Neural cell (in vitro differentiated cells): Measurements from ENCODE around the gene MS4A6A. TPM values are rescaled to one million over a fixed set of nuclear protein-coding genes. Genes with fewer than 3 reads are reported as not detected.
"Not testable (repeated sequence)": the region's sequence is repeated elsewhere in the genome, so short reads cannot be mapped to it uniquely, and the experiment has no call there.

Source experiments
- H2AFZ ChIP-seq: fragments of 200-600, 300-800 bp; sonication (generic), shearing (Covaris generic); 2 replicates; pipeline ENCODE4 v1.6.0; 2014; ENCODE audit warnings: low read depth, mild to moderate bottlenecking, antibody characterized with exemption, low read length, moderate library complexity
- H3F3A ChIP-seq: fragments of 200-600 bp; shearing (Covaris generic); 2 replicates; pipeline ENCODE4 v1.6.1; 2016; ENCODE audit warnings: mild to moderate bottlenecking, moderate library complexity, mixed read lengths, antibody characterized with exemption, low read length; ENCODE audit not compliant: insufficient read depth, poor library complexity, severe bottlenecking
- H3K27ac ChIP-seq: fragments of 200-600, 300-800 bp; sonication (generic), shearing (Covaris generic); 2 replicates; pipeline ENCODE4 v1.5.1; 2014; ENCODE audit warnings: mild to moderate bottlenecking, low read length, moderate library complexity
- H3K27me3 ChIP-seq: fragments of 300-800, 200-600 bp; sonication (generic), shearing (Covaris generic); 2 replicates; pipeline ENCODE4 v1.6.0; 2014; ENCODE audit warnings: mild to moderate bottlenecking, low read depth, low read length, moderate library complexity; ENCODE audit not compliant: insufficient read depth
- H3K36me3 ChIP-seq: fragments of 300-800, 200-600 bp; sonication (generic), shearing (Covaris generic); 2 replicates; pipeline ENCODE4 v1.5.1; 2014; ENCODE audit warnings: mild to moderate bottlenecking, antibody characterized with exemption, low read length, moderate library complexity; ENCODE audit not compliant: insufficient read depth
- H3K4me2 ChIP-seq: fragments of 300-800, 200-600 bp; sonication (generic), shearing (Covaris generic); 2 replicates; pipeline ENCODE4 v1.6.0; 2014; ENCODE audit warnings: mild to moderate bottlenecking, low read length
- H3K4me3 ChIP-seq: fragments of 300-800, 200-600 bp; sonication (generic), shearing (Covaris generic); 2 replicates; pipeline ENCODE4 v1.5.1; 2014; ENCODE audit warnings: mild to moderate bottlenecking, low read length, moderate library complexity
- H3K79me2 ChIP-seq: fragments of 200-600 bp; shearing (Covaris generic); replicated peaks from 2 replicates; pipeline ENCODE4 v1.6.0; 2014; ENCODE audit warnings: mild to moderate bottlenecking, low read length, moderate library complexity; ENCODE audit not compliant: insufficient read depth
- H3K9ac ChIP-seq: fragments of 300-800, 200-600 bp; sonication (generic), shearing (Covaris generic); 2 replicates; pipeline ENCODE4 v1.6.1; 2016; ENCODE audit warnings: mild to moderate bottlenecking, low read length, mixed read lengths
- H3K9me2 ChIP-seq: fragments of 200-600 bp; shearing (Covaris generic); 2 replicates; pipeline ENCODE4 v1.6.1; 2016; ENCODE audit warnings: mild to moderate bottlenecking, low read length, mixed read lengths; ENCODE audit not compliant: insufficient read depth
- H3K9me3 ChIP-seq: fragments of 200-600, 300-800 bp; sonication (generic), shearing (Covaris generic); 2 replicates; pipeline ENCODE4 v1.6.1; 2016; ENCODE audit warnings: mild to moderate bottlenecking, mixed run types, low read length, moderate library complexity, mixed read lengths
- H4K20me1 ChIP-seq: fragments of 200-600 bp; shearing (Covaris generic); 2 replicates; pipeline ENCODE4 v1.6.1; 2016; ENCODE audit warnings: mild to moderate bottlenecking, mixed run types; ENCODE audit not compliant: insufficient read depth
- CTCF ChIP-seq: fragments of 450-650 bp; IDR thresholded peaks from 2 replicates; pipeline ENCODE4 v1.5.1; 2014; ENCODE audit warnings: antibody characterized with exemption, mild to moderate bottlenecking, moderate library complexity; ENCODE audit not compliant: poor library complexity, severe bottlenecking
- EP300 ChIP-seq: fragments of 450-650 bp; conservative IDR thresholded peaks from 2 replicates; pipeline ENCODE4 v1.6.1; 2014; ENCODE audit warnings: antibody characterized with exemption, mild to moderate bottlenecking, moderate library complexity; ENCODE audit not compliant: poor library complexity, severe bottlenecking
- RAD21 ChIP-seq: fragments of 450-650 bp; conservative IDR thresholded peaks from 2 replicates; pipeline ENCODE4 v1.6.1; 2014; ENCODE audit warnings: antibody characterized with exemption, mild to moderate bottlenecking, moderate library complexity
- SMC3 ChIP-seq: fragments of 450-650 bp; conservative IDR thresholded peaks from 2 replicates; pipeline ENCODE4 v1.6.1; 2014; ENCODE audit warnings: antibody characterized with exemption, mild to moderate bottlenecking, moderate library complexity; ENCODE audit not compliant: poor library complexity
- TAF1 ChIP-seq: IDR thresholded peaks from 2 replicates; pipeline ENCODE4 v1.6.1; 2012; ENCODE audit warnings: low read depth
- polyA plus RNA-seq: library from polyadenylated mRNA; depleted of rRNA; stranded (reverse); fragments of >200 nt; gene quantifications from 2 replicates; pipeline ENCODE4 v1.2.3, GENCODE V29; 2014

MS4A6A gene
- polyA plus RNA-seq, 1 donor from 2014 or later: not detected

DNA sequence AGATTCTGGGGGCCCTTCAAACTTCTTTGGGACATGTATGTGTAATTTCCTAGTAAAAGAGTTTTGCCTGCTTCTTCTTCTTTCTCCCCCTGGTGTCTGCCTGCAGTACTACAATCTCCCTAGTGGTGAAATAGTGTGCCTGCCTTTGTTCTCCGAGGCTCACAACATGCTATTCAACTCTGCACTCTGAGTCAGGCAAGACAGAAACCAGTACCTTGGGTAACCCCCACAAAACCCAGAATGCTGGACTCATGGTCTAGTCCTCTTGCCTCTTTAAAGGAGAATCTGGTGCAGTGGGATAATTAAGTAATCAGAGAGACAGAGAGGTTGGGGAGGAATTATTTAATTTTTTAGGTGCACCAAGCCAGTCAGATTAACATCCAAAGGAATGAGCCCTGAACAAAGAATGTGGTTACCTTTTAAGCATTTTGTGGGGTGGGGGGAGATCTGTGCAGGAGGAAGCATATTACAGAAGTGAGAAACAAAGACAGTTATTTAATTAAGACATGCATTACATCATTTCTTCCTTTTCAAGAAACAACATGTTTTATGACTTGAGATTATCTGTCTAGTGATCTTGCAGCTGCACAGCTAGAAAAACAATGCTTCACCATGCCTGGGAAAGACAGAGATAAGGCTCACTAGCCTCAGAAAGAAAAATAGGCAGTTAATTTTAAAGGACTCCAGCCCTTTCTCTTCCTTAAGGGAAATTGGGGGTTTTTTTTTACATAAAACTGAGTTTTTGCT is 11.0 kb upstream of the MS4A6A start:
- H4K20me1 ChIP-seq: no peaks in the 10 kb centered on the region
- no peak overlapping the region for H3K27ac ChIP-seq
- no peak overlapping the region for H3K4me2 ChIP-seq
- H3K9me2 ChIP-seq: no peaks in the 10 kb centered on the region
- TF ChIP-seq RAD21 (no peak), EP300 (no peak), SMC3 (no peak), TAF1 (no peak), CTCF (peak; percentile 49)
- no peak overlapping the region for H3K9ac ChIP-seq
- no peak overlapping the region for H2AFZ ChIP-seq
- no peaks in the 10 kb centered on the region for H3K79me2 ChIP-seq
- no peaks in the 10 kb centered on the region for H3K27me3 ChIP-seq
- no peaks in the 10 kb centered on the region for H3K9me3 ChIP-seq
- no peaks in the 10 kb centered on the region for H3K36me3 ChIP-seq
- no peaks in the 10 kb centered on the region for H3F3A ChIP-seq
- H3K4me3 ChIP-seq: no peak overlapping the region

DNA sequence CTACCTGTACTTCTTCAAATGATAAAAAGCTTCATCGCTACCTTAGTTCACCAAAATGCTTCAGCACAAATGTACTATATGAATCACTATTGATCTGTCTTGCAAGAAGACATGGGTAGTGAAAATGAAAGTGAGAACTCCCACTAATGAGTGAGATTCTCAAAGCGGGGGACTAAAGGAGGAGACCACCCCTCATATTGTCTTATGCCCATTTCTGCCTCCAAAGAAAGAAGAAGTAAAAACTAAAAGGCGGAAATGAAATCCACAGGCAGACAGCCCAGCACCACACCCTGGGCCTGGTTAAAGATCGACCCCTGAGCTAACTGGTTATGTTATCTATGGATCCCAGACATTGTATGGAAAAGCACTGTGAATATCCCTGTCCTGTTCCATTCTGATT is 9.7 kb upstream of the MS4A6A start:
- not testable (repeated sequence) for H3K9me2 ChIP-seq, H4K20me1 ChIP-seq, H3K9me3 ChIP-seq, H3K9ac ChIP-seq, H3K36me3 ChIP-seq, H3K79me2 ChIP-seq, H3K4me3 ChIP-seq, H3K27ac ChIP-seq, H3F3A ChIP-seq, H3K27me3 ChIP-seq, H2AFZ ChIP-seq, H3K4me2 ChIP-seq

GRCh38 chr11:60188481-60188880 is 5.6 kb upstream of the MS4A6A start:
- H3K27me3 ChIP-seq, H3K79me2 ChIP-seq, H3K9me3 ChIP-seq, H3K36me3 ChIP-seq, H3K9ac ChIP-seq, H4K20me1 ChIP-seq, H3F3A ChIP-seq, H3K9me2 ChIP-seq, H3K27ac ChIP-seq, H3K4me2 ChIP-seq, H3K4me3 ChIP-seq, H2AFZ ChIP-seq: not testable (repeated sequence)

GRCh38 chr11:60186128-60186527 is 3.2 kb upstream of the MS4A6A start:
- not testable (repeated sequence) for H3K9me2 ChIP-seq, H3K27ac ChIP-seq, H3K9me3 ChIP-seq, H4K20me1 ChIP-seq, H3K36me3 ChIP-seq, H3K4me3 ChIP-seq, H3F3A ChIP-seq, H3K9ac ChIP-seq, H3K4me2 ChIP-seq, H3K79me2 ChIP-seq, H2AFZ ChIP-seq, H3K27me3 ChIP-seq

DNA sequence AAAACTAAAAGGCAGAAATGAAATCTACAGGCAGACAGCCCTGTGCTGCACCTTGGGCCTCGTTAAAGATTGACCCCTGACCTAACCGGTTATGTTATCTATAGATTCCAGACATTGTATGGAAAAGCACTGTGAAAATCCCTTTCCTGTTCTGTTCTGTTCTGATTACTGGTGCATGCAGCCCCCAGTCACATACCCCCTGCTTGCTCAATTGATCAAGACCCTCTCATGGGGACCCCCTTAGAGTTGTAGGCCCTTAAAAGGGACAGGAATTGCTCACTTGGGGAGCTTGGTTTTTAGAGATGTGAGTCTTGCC is 2.6 kb upstream of the MS4A6A start:
- H3K79me2 ChIP-seq, H3K9me2 ChIP-seq, H3F3A ChIP-seq, H4K20me1 ChIP-seq, H3K4me2 ChIP-seq, H2AFZ ChIP-seq, H3K4me3 ChIP-seq, H3K27ac ChIP-seq, H3K9ac ChIP-seq, H3K9me3 ChIP-seq, H3K27me3 ChIP-seq, H3K36me3 ChIP-seq: not testable (repeated sequence)
